NCI-H510A treated with DMSO at 0.1 percent for 48 hours (cell line): ENCODE data around the gene OXA1L.
"Not testable (repeated sequence)": the region's sequence is repeated elsewhere in the genome, so short reads cannot be mapped to it uniquely, and the experiment has no call there.

Experiments
- DNase-seq: peaks from one replicate; lab custom pipeline; 2025; lab: John Stamatoyannopoulos, UW

The OXA1L gene

GRCh38 chr14:22798528-22798927 is 32.0 kb downstream of the OXA1L start:
- no peak for DNase-seq

DNA sequence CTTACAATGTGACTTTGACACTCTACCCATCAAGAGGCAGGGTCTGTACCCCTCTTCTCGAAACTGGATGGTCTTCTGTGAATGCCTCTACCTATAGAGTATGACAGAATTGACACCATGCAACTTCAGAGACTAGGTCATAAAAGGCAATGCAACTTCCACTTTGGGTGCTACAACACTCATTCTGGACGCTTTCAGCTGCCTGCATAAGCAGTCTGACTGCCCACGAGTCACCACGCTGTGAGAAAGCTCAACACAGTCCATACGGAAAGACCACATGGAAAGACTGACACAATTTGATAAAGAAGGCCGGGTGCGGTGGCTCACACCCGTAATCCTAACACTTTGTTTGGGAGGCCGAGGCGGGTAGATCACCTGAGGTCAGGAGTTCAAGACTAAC is 33.9 kb downstream of the OXA1L start:
- no peak for DNase-seq

GRCh38 chr14:22801716-22802115 is 35.2 kb downstream of the OXA1L start:
- DNase-seq, result no peak

GRCh38 chr14:22802860-22803686 is 36.6 kb downstream of the OXA1L start:
- no peak for DNase-seq

GRCh38 chr14:22803687-22803974 is 37.1 kb downstream of the OXA1L start:
- no peak for DNase-seq

DNA sequence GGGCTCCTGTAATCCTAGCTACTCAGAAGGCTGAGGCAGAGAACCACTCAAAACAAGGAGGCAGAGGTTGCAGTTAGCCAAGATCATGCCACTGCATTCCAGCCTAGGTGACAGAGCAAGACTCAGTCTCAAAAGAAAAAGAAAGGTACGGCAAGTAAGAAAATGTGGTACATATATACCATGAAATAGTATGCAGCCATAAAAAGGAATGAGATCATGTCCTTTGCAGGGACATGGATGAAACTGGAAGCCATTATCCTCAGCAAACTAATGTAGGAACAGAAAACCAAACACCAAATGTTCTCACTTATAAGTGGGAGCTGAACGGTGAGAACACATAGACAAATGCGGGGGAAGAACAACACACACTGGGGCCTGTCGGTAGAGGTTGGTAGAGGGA is 38.7 kb downstream of the OXA1L start:
- not testable (repeated sequence) for DNase-seq

DNA sequence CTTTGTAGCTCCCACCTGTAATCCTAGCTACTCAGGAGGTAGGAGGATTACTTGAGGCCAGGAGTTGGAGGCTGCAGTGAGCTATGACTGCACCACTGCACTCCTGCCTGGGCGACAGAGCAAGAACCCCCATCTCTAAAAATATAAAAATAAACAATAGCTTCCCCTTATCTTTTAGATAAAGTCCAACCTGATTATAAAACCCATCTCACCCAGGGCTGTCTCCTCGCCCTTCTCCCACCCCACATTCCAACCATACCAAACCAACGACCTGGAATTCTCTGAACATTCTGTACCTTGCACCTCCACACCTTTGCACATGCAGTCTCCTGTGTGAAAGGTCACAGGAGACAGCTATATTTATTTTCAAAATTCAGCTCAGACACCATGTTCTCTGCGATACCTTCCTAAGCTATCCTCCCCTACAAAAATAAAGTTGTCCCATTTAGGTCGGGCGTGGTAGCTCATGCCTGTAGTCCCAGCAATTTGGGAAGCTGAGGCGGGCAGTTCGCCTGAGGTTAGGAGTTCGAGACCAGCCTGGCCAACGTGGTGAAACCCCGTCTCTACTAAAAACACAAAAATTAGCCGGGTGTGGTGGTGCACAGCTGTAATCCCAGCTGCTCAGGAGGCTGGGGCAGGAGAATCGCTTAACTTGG is 41.1 kb downstream of the OXA1L start:
- no peak for DNase-seq

DNA sequence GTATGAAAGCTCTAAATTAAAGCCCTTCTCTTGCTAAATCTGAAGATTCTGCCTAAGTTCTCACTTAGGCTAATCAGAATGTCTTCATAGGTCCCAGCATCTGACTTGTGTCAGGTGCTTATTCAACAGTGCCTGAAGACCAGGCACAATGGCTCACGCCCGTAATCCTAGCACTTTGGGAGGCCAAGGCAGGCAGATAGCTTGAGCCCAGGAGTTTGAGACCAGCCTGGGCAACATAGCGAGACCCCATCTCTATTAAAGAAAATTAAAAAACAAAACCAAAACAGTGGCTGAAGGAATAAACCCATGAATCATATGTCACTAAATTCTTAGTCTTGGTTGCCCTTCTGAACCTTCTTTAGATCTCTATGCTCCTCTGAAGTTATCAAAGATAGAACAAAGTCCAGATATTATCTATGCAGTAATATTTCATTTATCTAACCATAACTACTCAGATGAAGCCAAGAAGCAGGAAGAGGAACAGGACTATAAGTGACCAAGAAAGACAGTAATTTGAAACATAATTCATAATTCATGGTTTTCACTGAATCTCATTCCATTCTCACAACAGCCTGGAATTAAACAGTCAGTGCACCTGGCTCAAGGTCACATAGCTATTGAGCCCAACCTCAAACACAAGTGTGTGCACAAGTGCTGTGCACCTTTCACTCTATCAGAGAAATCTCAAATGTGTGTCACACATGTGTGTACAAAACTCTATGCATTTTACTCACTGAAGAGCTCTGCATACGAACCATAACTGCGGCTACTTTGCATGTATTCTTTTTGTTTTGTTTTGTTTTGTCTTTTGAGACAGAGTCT is 42.1 kb downstream of the OXA1L start:
- DNase-seq, result no peak

GRCh38 chr14:22811722-22812121 is 45.2 kb downstream of the OXA1L start:
- DNase-seq, result no peak

DNA sequence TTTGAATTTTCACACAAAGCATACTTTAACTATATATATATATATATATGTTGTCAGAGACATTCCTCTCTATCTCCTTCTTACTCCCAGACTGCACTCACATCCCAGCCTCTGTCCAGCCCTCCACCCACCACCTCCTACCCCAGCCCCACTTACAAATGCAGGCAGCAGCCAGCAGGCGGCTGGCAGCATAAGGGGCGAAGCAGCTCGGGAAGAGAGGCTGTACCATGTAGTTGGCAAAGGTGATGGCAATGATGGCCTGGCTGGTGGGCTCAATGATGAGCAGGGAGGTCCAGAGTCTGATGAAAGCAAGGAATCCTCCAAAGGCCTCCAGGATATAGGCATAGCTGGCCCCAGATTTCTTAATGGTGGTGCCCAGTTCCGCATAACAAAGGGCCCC is 46.3 kb downstream of the OXA1L start:
- DNase-seq, result no peak

GRCh38 chr14:22813145-22813544 is 46.7 kb downstream of the OXA1L start:
- no peak for DNase-seq

DNA sequence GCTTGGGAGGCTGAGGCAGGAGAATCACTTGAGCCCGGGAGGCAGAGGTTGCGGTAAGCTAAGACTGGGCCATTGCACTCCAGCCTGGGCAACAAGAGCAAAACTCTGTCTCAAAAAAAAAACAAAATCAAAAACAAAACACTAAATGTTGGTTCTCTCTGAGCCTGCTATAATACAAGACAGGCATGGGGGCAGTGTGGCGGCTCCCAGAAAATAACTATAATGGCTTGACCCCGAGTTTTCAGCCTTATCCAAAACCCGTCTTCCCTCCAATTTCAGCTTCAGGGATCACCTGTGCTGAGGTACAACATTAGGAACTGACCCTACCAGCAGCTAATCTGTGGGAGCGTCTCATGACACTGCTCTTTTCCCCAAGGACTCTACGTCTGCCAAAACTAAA is 47.9 kb downstream of the OXA1L start:
- no peak for DNase-seq

GRCh38 chr14:22814941-22815713 is 48.6 kb downstream of the OXA1L start, which contains the start of gene SLC7A7:
Gene SLC7A7, minus strand, starts transcription at chr14:22815435. Its CDS starts 2,037 bp downstream, at chr14:22813398.
- DNase-seq, result no peak

DNA sequence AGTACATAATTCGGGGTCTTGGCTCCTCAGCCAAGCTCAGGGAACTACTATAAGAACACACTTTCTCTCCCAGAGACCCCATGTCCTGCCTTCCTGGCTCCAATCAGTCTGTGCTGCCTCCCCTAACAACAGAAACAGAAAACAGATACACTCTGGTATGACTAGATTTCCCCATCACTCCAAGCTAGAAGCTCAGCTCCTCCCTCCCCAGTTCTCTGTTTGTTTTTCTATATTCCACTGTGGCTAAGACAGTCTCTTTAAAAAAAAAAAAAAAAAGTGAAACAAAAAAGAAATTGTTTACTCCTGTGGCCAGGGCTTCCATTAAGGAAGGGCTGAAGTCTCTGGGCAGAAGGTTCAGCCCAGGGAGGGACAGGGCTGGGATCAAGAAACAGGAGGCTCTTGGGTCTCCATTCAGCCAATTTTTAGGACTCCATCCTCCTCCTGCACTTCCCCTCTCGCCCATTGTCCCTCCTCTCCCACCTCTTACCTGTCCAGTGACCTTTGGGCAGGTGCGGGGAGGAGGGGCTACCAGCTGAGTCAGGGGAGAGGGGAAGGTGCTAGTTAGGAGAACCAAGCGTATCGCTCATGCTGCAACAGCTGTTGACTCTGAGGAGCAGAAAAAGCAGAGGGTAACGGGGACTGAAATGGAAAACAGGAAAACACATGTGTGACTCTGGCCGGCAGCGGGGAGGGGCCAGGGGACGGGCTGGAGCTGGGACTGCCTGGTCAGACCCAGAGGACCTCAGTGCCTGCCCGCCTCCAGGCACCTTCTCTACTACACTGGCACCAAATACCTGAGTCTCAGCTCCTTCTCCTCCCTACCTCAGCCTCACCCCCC is 52.9 kb downstream of the OXA1L start:
- no peak for DNase-seq

DNA sequence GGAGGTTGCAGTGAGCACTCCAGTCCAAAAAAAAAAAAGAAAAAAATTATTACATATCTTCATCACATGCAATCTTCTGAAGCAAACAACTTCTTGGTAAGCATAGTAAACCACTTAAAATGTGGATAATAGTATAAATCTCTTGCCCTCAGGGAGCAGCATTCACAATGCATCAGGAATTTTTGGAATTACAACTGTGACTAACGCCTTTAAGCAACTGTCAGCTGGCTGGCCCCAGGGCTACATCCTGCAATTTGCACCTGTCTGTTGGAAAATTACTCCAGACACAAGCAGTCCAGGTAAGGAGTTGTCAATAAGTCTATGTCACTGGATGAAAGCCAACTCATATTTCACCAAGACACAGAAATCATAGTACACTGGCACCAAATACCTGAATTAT is 54.2 kb downstream of the OXA1L start:
- no peak for DNase-seq

- DNase-seq, result no peak
Observed at GRCh38 chr14:22821193-22822015, 54.9 kb downstream of the OXA1L start.

DNA sequence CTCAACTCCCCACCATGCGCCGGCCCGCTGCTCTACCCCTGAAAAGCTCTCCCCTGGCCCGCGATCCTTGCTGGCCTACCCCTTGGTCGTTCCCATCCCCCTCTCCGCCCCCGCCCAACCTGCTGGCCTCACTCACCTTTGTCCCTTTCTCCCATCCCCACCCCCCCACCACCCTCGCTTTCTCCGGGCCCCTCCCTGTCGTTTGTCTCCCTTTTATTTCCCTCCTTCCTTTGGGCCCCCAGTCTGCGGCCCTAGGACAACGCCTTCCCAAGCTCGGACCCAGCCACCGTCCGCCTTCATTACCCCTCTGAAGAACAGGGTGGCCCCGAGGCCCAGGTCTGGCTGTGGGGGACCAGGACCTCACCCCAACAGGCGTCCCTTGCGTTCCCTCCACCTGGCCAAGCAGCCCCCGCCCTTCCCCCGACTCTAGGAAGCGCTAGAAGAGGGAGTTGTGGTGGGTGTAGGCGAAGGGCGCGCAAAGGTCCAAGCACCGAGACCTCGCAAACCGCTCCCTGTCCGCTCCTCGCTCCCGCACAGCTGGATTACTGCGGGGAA is 55.6 kb downstream of the OXA1L start:
- no peak for DNase-seq
